Astrocyte (in vitro differentiated cells and primary cell): ENCODE results near the gene PUDP. TPM values are rescaled to one million over a fixed set of nuclear protein-coding genes. Genes with fewer than 3 reads are reported as not detected.

ENCODE experiments used
- DNase-seq: peaks from one replicate; pipeline ENCODE4 v3.0.0-alpha.2; 2010; ENCODE audit warnings: low read depth
- FAIRE-seq: peaks from 2 replicates; lab custom pipeline; 2011; peaks lifted over from hg19 to GRCh38; lab: Jason Lieb, UNC
- H2AFZ ChIP-seq: 2 replicates; pipeline ENCODE4 v1.6.0; 2012; ENCODE audit warnings: low read depth, low read length, inconsistent platforms
- H3K27ac ChIP-seq: 2 replicates; pipeline ENCODE4 v1.5.1; 2011; ENCODE audit warnings: low read depth, low read length, inconsistent platforms
- H3K27me3 ChIP-seq: 2 replicates; pipeline ENCODE4 v1.6.0; 2011; ENCODE audit warnings: low read length, inconsistent platforms; ENCODE audit not compliant: insufficient read depth
- H3K36me3 ChIP-seq: 2 replicates; pipeline ENCODE4 v1.5.1; 2011; ENCODE audit warnings: low read length, inconsistent platforms; ENCODE audit not compliant: insufficient read depth
- H3K4me1 ChIP-seq: 2 replicates; pipeline ENCODE4 v1.5.1; 2011; ENCODE audit warnings: low read length, inconsistent platforms; ENCODE audit not compliant: insufficient read depth
- H3K4me2 ChIP-seq: 2 replicates; pipeline ENCODE4 v1.6.0; 2012; ENCODE audit warnings: low read length, inconsistent platforms
- H3K4me3 ChIP-seq: 2 replicates; pipeline ENCODE4 v1.5.1; 2011; ENCODE audit warnings: low read depth, mild to moderate bottlenecking, low read length, inconsistent platforms; ENCODE audit not compliant: insufficient read depth
- H3K79me2 ChIP-seq: 2 replicates; pipeline ENCODE4 v1.6.0; 2012; ENCODE audit warnings: mild to moderate bottlenecking, low read length, inconsistent platforms; ENCODE audit not compliant: insufficient read depth
- H3K9ac ChIP-seq: 2 replicates; pipeline ENCODE4 v1.6.0; 2012; ENCODE audit warnings: mild to moderate bottlenecking, low read length, inconsistent platforms
- H3K9me3 ChIP-seq: 2 replicates; pipeline ENCODE4 v1.5.1; 2012; ENCODE audit warnings: low read depth, mild to moderate bottlenecking, low read length, inconsistent platforms; ENCODE audit not compliant: insufficient read depth
- H4K20me1 ChIP-seq: 2 replicates; pipeline ENCODE4 v1.6.0; 2012; ENCODE audit warnings: low read length, inconsistent platforms; ENCODE audit not compliant: insufficient read depth
- H3K27ac Mint-ChIP-seq: one replicate; pipeline ENCODE4 v1.8.0; 2021; ENCODE audit warnings: mild to moderate bottlenecking, mixed read lengths; ENCODE audit not compliant: unreplicated experiment
- H3K27me3 Mint-ChIP-seq: one replicate; pipeline ENCODE4 v1.8.0; 2021; ENCODE audit warnings: low read depth, mixed read lengths; ENCODE audit not compliant: unreplicated experiment
- H3K36me3 Mint-ChIP-seq: one replicate; pipeline ENCODE4 v1.8.0; 2021; ENCODE audit warnings: low read depth, mixed read lengths; ENCODE audit not compliant: unreplicated experiment
- H3K4me1 Mint-ChIP-seq: one replicate; pipeline ENCODE4 v1.8.0; 2021; ENCODE audit warnings: low read depth, mixed read lengths; ENCODE audit not compliant: unreplicated experiment
- H3K4me3 Mint-ChIP-seq: one replicate; pipeline ENCODE4 v1.8.0; 2021; ENCODE audit warnings: mild to moderate bottlenecking, moderate library complexity, mixed read lengths; ENCODE audit not compliant: unreplicated experiment
- H3K9me3 Mint-ChIP-seq: one replicate; pipeline ENCODE4 v1.8.0; 2021; ENCODE audit warnings: mild to moderate bottlenecking, mixed read lengths; ENCODE audit not compliant: unreplicated experiment
- CTCF ChIP-seq: IDR thresholded peaks from 2 replicates; pipeline ENCODE4 v1.5.1; 2011; ENCODE audit warnings: low read depth, mild to moderate bottlenecking, inconsistent platforms, low read length, moderate library complexity; ENCODE audit not compliant: insufficient read depth
- EZH2 ChIP-seq: IDR thresholded peaks from 2 replicates; pipeline ENCODE4 v1.6.1; 2012; ENCODE audit warnings: mild to moderate bottlenecking, low read length, inconsistent platforms; ENCODE audit not compliant: insufficient read depth
- total RNA-seq: library from RNA; stranded (reverse); gene quantifications from 2 replicates; pipeline ENCODE4 v1.2.1, GENCODE V29; 2021

The PUDP gene
- total RNA-seq, 1 donor from 2014 or later: 21.8 TPM

- Mint-ChIP-seq H3K4me1 (peaks cover 9% of the 10 kb centered on the region), H3K9me3 (no peaks in the 10 kb centered on the region), H3K36me3 (no peaks in the 10 kb centered on the region), H3K27me3 (no peaks in the 10 kb centered on the region), H3K27ac (no peak overlapping the region), H3K4me3 (no peak overlapping the region)
- TF ChIP-seq CTCF (no peak), EZH2 (no peak)
- Histone ChIP-seq H3K79me2 (no peaks in the 10 kb centered on the region), H2AFZ (no peak overlapping the region), H3K4me1 (no peaks in the 10 kb centered on the region), H4K20me1 (no peaks in the 10 kb centered on the region), H3K27ac (no peak overlapping the region), H3K4me3 (no peak overlapping the region), H3K4me2 (no peak overlapping the region), H3K27me3 (no peaks in the 10 kb centered on the region), H3K36me3 (no peaks in the 10 kb centered on the region), H3K9me3 (no peaks in the 10 kb centered on the region), H3K9ac (no peak overlapping the region)
- no peak for DNase-seq
- peak; percentile 56 for FAIRE-seq
These were observed 10.6 kb upstream of the PUDP start for GRCh38 chrX:7158468-7158990.

GRCh38 chrX:7156879-7157278 is 8.9 kb upstream of the PUDP start:
- H3K79me2 ChIP-seq: no peaks in the 10 kb centered on the region
- no peaks in the 10 kb centered on the region for H3K4me1 ChIP-seq
- peaks cover 9% of the 10 kb centered on the region for H3K4me1 Mint-ChIP-seq
- no peaks in the 10 kb centered on the region for H3K36me3 Mint-ChIP-seq
- H3K9me3 Mint-ChIP-seq: no peaks in the 10 kb centered on the region
- H3K9ac ChIP-seq: no peak overlapping the region
- DNase-seq: no peak
- no peak overlapping the region for H3K4me2 ChIP-seq
- no peaks in the 10 kb centered on the region for H3K27me3 ChIP-seq
- no peak overlapping the region for H2AFZ ChIP-seq
- no peaks in the 10 kb centered on the region for H3K27me3 Mint-ChIP-seq
- H3K36me3 ChIP-seq: no peaks in the 10 kb centered on the region
- H3K27ac Mint-ChIP-seq: no peak overlapping the region
- no peak overlapping the region for H3K27ac ChIP-seq
- no peaks in the 10 kb centered on the region for H4K20me1 ChIP-seq
- no peak for TF ChIP-seq EZH2
- TF ChIP-seq CTCF: no peak
- no peak overlapping the region for H3K4me3 ChIP-seq
- no peak overlapping the region for H3K4me3 Mint-ChIP-seq
- no peak for FAIRE-seq
- H3K9me3 ChIP-seq: no peaks in the 10 kb centered on the region

GRCh38 chrX:7155163-7155562 is 7.2 kb upstream of the PUDP start:
- H3K4me3 ChIP-seq: no peak overlapping the region
- FAIRE-seq (peak; percentile 79), DNase-seq (no peak)
- peaks cover 9% of the 10 kb centered on the region for H3K4me1 Mint-ChIP-seq
- no peaks in the 10 kb centered on the region for H3K36me3 Mint-ChIP-seq
- H4K20me1 ChIP-seq: no peaks in the 10 kb centered on the region
- H3K9me3 Mint-ChIP-seq: no peaks in the 10 kb centered on the region
- no peaks in the 10 kb centered on the region for H3K9me3 ChIP-seq
- no peak overlapping the region for H3K27ac ChIP-seq
- no peaks in the 10 kb centered on the region for H3K27me3 Mint-ChIP-seq
- H3K4me1 ChIP-seq: no peaks in the 10 kb centered on the region
- no peaks in the 10 kb centered on the region for H3K79me2 ChIP-seq
- no peak overlapping the region for H3K27ac Mint-ChIP-seq
- no peak overlapping the region for H3K4me3 Mint-ChIP-seq
- no peaks in the 10 kb centered on the region for H3K27me3 ChIP-seq
- no peak overlapping the region for H3K4me2 ChIP-seq
- no peaks in the 10 kb centered on the region for H3K36me3 ChIP-seq
- no peak overlapping the region for H2AFZ ChIP-seq
- TF ChIP-seq CTCF (no peak), EZH2 (no peak)
- no peak overlapping the region for H3K9ac ChIP-seq
